Lung (tissue), 12 donors: ENCODE measurements around the gene MAN1A1. TPM values are rescaled to one million over a fixed set of nuclear protein-coding genes. Genes with fewer than 3 reads are reported as not detected.

Experiments
- ATAC-seq: fragments of 200-7000 bp; cut with Tn5 transposase; one replicate; pipeline ENCODE4 v1.9.1; 2020; ENCODE audit warnings: moderate number of reproducible peaks; ENCODE audit not compliant: insufficient read depth, low FRiP score
- DNase-seq, 3 donors: peaks; one replicate each; pipeline ENCODE4 v3.0.0-alpha.2; 2013 to 2017
- H3K27ac ChIP-seq, 2 donors: one replicate each; pipeline ENCODE4 v1.5.1; 2013; ENCODE audit warnings: mild to moderate bottlenecking in 2 of 2, moderate library complexity in 2 of 2, control low read depth in 1 of 2, inconsistent platforms in 1 of 2, low read depth in 1 of 2, low read length in 1 of 2
- H3K27me3 ChIP-seq, 3 donors: one replicate each; pipeline ENCODE4 v1.5.1; 2013; ENCODE audit warnings: low read length in 2 of 3; ENCODE audit not compliant: control insufficient read depth in 3 of 3, insufficient read depth in 3 of 3
- H3K36me3 ChIP-seq, 4 donors: one replicate each; pipeline ENCODE4 v1.5.1; 2013; ENCODE audit warnings: low read length in 4 of 4, mild to moderate bottlenecking in 1 of 4, moderate library complexity in 1 of 4; ENCODE audit not compliant: control insufficient read depth in 4 of 4, insufficient read depth in 4 of 4
- H3K4me1 ChIP-seq, 5 donors: one replicate each; pipeline ENCODE4 v1.5.1; 2013; ENCODE audit warnings: low read length in 5 of 5, mild to moderate bottlenecking in 2 of 5, moderate library complexity in 1 of 5; ENCODE audit not compliant: control insufficient read depth in 5 of 5, insufficient read depth in 5 of 5
- H3K4me3 ChIP-seq: one replicate; pipeline ENCODE4 v1.5.1; 2013; ENCODE audit warnings: mild to moderate bottlenecking, control low read depth, moderate library complexity
- H3K9ac ChIP-seq, 2 donors: one replicate each; pipeline ENCODE4 v1.5.1; 2013; ENCODE audit warnings: low read length in 2 of 2, control low read depth in 1 of 2; ENCODE audit not compliant: insufficient read depth in 1 of 2
- H3K9me3 ChIP-seq, 4 donors: one replicate each; pipeline ENCODE4 v1.5.1; 2013; ENCODE audit warnings: low read length in 3 of 4, mild to moderate bottlenecking in 1 of 4, moderate library complexity in 1 of 4; ENCODE audit not compliant: control insufficient read depth in 4 of 4, insufficient read depth in 3 of 4
- CTCF ChIP-seq: IDR thresholded peaks from 2 replicates; pipeline ENCODE4 v1.5.1; 2012; ENCODE audit warnings: mild to moderate bottlenecking; ENCODE audit errors: control extremely low read depth, extremely low read depth
- WGBS, 2 donors: extraction: QIAGEN DNeasy Blood & Tissue Kit; methylation state at CpG; one replicate each; pipeline ENCODE4 v1.1.7; 2013; 5-methylcytosine and 5-hydroxymethylcytosine counted together
- polyA plus RNA-seq, 2 donors: library from polyadenylated mRNA; stranded (reverse); fragments of 200-250 nt; gene quantifications; one replicate each; pipeline ENCODE4 v1.2.1, GENCODE V29; 2013
- total RNA-seq, 2 donors: library from RNA; depleted of rRNA in 1 of 2; stranded (reverse); fragments of >200 nt in 1 of 2; gene quantifications; one replicate each; pipeline ENCODE4 v1.2.1, GENCODE V29; 2014 to 2021
- donor health status: control.
- donor health status: control.
- donor health status: Bipolar disorder and iron deficiency.
- donor health status: healthy.
- donor health status: DM: yes; HTN: yes; CAD: no.

MAN1A1 gene
- total and polyA plus RNA-seq, 4 donors = 13.9 to 71.0 (median 48.2) TPM

GRCh38 chr6:119224095-119224701, 125.4 kb downstream of the MAN1A1 start:
- ATAC-seq = no peak
- no peaks in the 10 kb centered on the region for H3K4me1 ChIP-seq
- no peak for TF ChIP-seq CTCF
- H3K9ac ChIP-seq = no peak overlapping the region
- DNase-seq = no peak
- H3K36me3 ChIP-seq = no peaks in the 10 kb centered on the region
- 85 to 86% methylated on average over 4 of the region's 4 CpGs for whole genome bisulfite sequencing, 2 donors
- H3K27ac ChIP-seq = no peak overlapping the region
- peaks cover 0 to 2% (median 0%) of the 10 kb centered on the region in 4 donors for H3K9me3 ChIP-seq
- H3K27me3 ChIP-seq = no peaks in the 10 kb centered on the region
- H3K4me3 ChIP-seq = no peak overlapping the region

GRCh38 chr6:119220452-119220851, 129.1 kb downstream of the MAN1A1 start:
- H3K9me3 ChIP-seq = no peaks in the 10 kb centered on the region
- no peaks in the 10 kb centered on the region for H3K27me3 ChIP-seq
- H3K27ac ChIP-seq = no peak overlapping the region
- no peak overlapping the region for H3K4me3 ChIP-seq
- H3K9ac ChIP-seq = no peak overlapping the region
- ATAC-seq = no peak
- 47 to 54% methylated on average over 1 of the region's 1 CpG for WGBS, 2 donors
- TF ChIP-seq CTCF = no peak
- no peaks in the 10 kb centered on the region for H3K36me3 ChIP-seq
- peaks cover 0 to 8% (median 3%) of the 10 kb centered on the region in 5 donors for H3K4me1 ChIP-seq
- DNase-seq = no peak

- WGBS, 2 donors = 97 to 100% methylated on average over 4 of the region's 4 CpGs
Measured at GRCh38 chr6:119218548-119218947, 131.0 kb downstream of the MAN1A1 start.

More at GRCh38 chr6:119218548-119218947, 131.0 kb downstream of the MAN1A1 start:
- DNase-seq (no peak), ATAC-seq (no peak)
- Histone ChIP-seq H3K36me3 (no peaks in the 10 kb centered on the region), H3K4me3 (no peak overlapping the region), H3K9ac (no peak overlapping the region), H3K9me3 (no peaks in the 10 kb centered on the region), H3K27ac (no peak overlapping the region), H3K4me1 (peaks cover 0 to 14% (median 8%) of the 10 kb centered on the region in 5 donors), H3K27me3 (no peaks in the 10 kb centered on the region)
- TF ChIP-seq CTCF = no peak
